AG10803 (cell line): ENCODE results near the gene NDOR1.

ENCODE experiments used
- DNase-seq: peaks from one replicate; pipeline ENCODE4 v3.0.0; 2010; ENCODE audit warnings: low read depth
- H3K4me3 ChIP-seq: 2 replicates; pipeline ENCODE4 v1.5.1; 2011; ENCODE audit warnings: mild to moderate bottlenecking, low read length, control low read depth
- CTCF ChIP-seq: conservative IDR thresholded peaks from 2 replicates; pipeline ENCODE4 v1.5.1; 2011; ENCODE audit warnings: mild to moderate bottlenecking, low read length, control low read depth, inconsistent platforms

NDOR1 gene

GRCh38 chr9:137169896-137170358 lies 35.6 kb upstream of the NDOR1 start, which contains the start of gene LRRC26:
TSS of gene LRRC26 (minus strand) at chr9:137170051. CDS start at chr9:137169943, 108 bp downstream.
- no peak for TF ChIP-seq CTCF
- DNase-seq, result no peak
- no peak within 1 kb of the TSS for H3K4me3 ChIP-seq

- no peak for TF ChIP-seq CTCF
- DNase-seq, result no peak
- H3K4me3 ChIP-seq, result no peak overlapping the region
Measured at GRCh38 chr9:137170486-137171148, 34.9 kb upstream of the NDOR1 start.

GRCh38 chr9:137171149-137171900 lies 34.2 kb upstream of the NDOR1 start:
- no peak for TF ChIP-seq CTCF
- no peak for DNase-seq

GRCh38 chr9:137172901-137173795 lies 32.4 kb upstream of the NDOR1 start:
- no peak for TF ChIP-seq CTCF
- no peak overlapping the region for H3K4me3 ChIP-seq
- no peak for DNase-seq

More at GRCh38 chr9:137171149-137171900, 34.2 kb upstream of the NDOR1 start:
- no peak overlapping the region for H3K4me3 ChIP-seq

GRCh38 chr9:137173796-137174664 lies 31.5 kb upstream of the NDOR1 start:
- TF ChIP-seq CTCF, result no peak
- DNase-seq, result no peak
- no peak overlapping the region for H3K4me3 ChIP-seq

GRCh38 chr9:137174722-137175293 lies 30.7 kb upstream of the NDOR1 start:
- no peak for TF ChIP-seq CTCF
- DNase-seq, result no peak

More at GRCh38 chr9:137174722-137175293, 30.7 kb upstream of the NDOR1 start:
- H3K4me3 ChIP-seq, result no peak overlapping the region
